ENCODE results near the gene ZBED3. TPM values are rescaled to one million over a fixed set of nuclear protein-coding genes. Genes with fewer than 3 reads are reported as not detected.

Gene ZBED3
- total RNA-seq, 4 donors from 2014 or later: 0.53 to 1.2 (median 0.94) TPM

GRCh38 chr5:77028631-77029375, 58.3 kb downstream of the ZBED3 start:
- H3K9me3 ChIP-seq: no peaks in the 10 kb centered on the region
- intact Hi-C loops (cut with DNase I; ENCODE audit: low total_unique reads): no loop called here
- H3K4me1 ChIP-seq: peaks cover 16 to 21% of the 10 kb centered on the region in 2 donors
- TF ChIP-seq, protein P1, sequence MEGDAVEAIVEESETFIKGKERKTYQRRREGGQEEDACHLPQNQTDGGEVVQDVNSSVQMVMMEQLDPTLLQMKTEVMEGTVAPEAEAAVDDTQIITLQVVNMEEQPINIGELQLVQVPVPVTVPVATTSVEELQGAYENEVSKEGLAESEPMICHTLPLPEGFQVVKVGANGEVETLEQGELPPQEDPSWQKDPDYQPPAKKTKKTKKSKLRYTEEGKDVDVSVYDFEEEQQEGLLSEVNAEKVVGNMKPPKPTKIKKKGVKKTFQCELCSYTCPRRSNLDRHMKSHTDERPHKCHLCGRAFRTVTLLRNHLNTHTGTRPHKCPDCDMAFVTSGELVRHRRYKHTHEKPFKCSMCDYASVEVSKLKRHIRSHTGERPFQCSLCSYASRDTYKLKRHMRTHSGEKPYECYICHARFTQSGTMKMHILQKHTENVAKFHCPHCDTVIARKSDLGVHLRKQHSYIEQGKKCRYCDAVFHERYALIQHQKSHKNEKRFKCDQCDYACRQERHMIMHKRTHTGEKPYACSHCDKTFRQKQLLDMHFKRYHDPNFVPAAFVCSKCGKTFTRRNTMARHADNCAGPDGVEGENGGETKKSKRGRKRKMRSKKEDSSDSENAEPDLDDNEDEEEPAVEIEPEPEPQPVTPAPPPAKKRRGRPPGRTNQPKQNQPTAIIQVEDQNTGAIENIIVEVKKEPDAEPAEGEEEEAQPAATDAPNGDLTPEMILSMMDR (IDR thresholded peaks at IDR 0.05 in 4 of 5, conservative IDR thresholded peaks at IDR 0.05 in 1 of 5): no peak
- TF ChIP-seq POLR2A (IDR thresholded peaks at IDR 0.05): no peak
- H3K27ac ChIP-seq: no peak overlapping the region
- in situ Hi-C loops (cut with MboI; ENCODE audit: low sequenced_read_pairs in 4 of 4): no loop called here
- ATAC-seq (no peak), DNase-seq (no peak)
- H3K27me3 ChIP-seq: no peaks in the 10 kb centered on the region
- no peak overlapping the region for H3K4me3 ChIP-seq
- H3K36me3 ChIP-seq: no peaks in the 10 kb centered on the region

GRCh38 chr5:77024490-77024889, 62.6 kb downstream of the ZBED3 start:
- no peak overlapping the region for H3K4me3 ChIP-seq
- DNase-seq: no peak
- no peaks in the 10 kb centered on the region for H3K36me3 ChIP-seq
- peaks cover 0 to 2% of the 10 kb centered on the region in 2 donors for H3K4me1 ChIP-seq
- H3K27me3 ChIP-seq: peaks cover 0 to 14% (median 9%) of the 10 kb centered on the region in 3 donors
- no peaks in the 10 kb centered on the region for H3K9me3 ChIP-seq
- no peak overlapping the region for H3K27ac ChIP-seq
- in situ Hi-C loops (cut with MboI; ENCODE audit: low sequenced_read_pairs in 4 of 4) (loop anchor here in 1 of 4 donors (25.0 kb wide), 1 partner anchor 412 kb away; the partner anchor contains the start of gene F2RL2), intact Hi-C loops (cut with DNase I; ENCODE audit: low total_unique reads) (no loop called here)
- no peak for ATAC-seq
- no peak for TF ChIP-seq POLR2A (IDR thresholded peaks at IDR 0.05)
- TF ChIP-seq, protein P1 (IDR thresholded peaks at IDR 0.05 in 4 of 5, conservative IDR thresholded peaks at IDR 0.05 in 1 of 5): no peak

DNA sequence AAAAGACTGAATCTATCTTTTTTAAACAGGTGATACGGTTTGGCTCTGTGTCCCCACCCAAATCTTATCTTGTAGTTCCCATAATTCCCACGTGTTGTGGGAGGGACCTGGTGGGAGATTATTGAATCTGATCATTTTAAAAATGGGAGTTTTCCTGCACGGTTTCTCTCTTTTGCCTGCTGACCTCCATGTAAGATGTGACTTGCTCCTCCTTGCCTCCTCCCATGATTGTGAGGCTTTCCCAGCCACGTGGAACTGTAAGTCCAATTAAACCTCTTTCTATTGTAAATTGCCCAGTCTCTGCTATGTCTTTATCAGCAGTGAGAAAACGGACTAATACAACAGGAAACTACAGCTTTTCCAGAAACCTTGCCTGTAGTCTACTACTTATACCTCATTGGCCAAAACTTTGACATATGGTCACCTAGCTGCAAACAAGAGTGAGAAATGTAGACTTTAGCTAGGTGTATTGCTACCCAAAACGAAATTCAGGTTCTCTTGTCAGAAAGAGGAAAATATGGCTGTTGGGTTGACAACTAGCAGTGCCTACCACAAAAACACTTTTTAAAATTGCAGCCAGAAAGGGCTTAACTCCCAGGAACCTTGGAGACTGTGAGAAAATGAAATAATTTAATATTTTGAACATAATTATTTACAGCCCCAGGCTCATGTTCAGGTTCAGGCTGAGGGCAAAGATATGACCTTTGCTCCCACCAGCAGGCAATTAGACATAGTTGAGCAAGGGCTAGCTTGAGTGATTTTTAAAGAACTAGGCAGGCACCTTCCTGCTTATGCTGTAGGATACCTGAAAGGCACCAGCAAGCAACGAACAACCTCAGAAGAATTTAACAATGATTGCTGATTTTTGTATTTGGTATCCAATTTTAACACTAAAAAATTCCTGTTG, 64.3 kb downstream of the ZBED3 start:
- H3K36me3 ChIP-seq: no peaks in the 10 kb centered on the region
- H3K4me3 ChIP-seq: no peak overlapping the region
- intact Hi-C loops (cut with DNase I; ENCODE audit: low total_unique reads) (no loop called here), in situ Hi-C loops (cut with MboI; ENCODE audit: low sequenced_read_pairs in 4 of 4) (loop anchor here in 1 of 4 donors (25.0 kb wide), 1 partner anchor 410 kb away; the partner anchor contains the start of gene F2RL2)
- H3K27me3 ChIP-seq: peaks cover 0 to 14% (median 9%) of the 10 kb centered on the region in 3 donors
- DNase-seq (no peak), ATAC-seq (no peak)
- H3K27ac ChIP-seq: no peak overlapping the region
- TF ChIP-seq POLR2A (IDR thresholded peaks at IDR 0.05): no peak
- TF ChIP-seq, protein P1 (IDR thresholded peaks at IDR 0.05 in 4 of 5, conservative IDR thresholded peaks at IDR 0.05 in 1 of 5): no peak
- H3K4me1 ChIP-seq: no peaks in the 10 kb centered on the region
- no peaks in the 10 kb centered on the region for H3K9me3 ChIP-seq

Other genes starting within 250 kb of the ZBED3 start
- not detected for gene S100Z, start 237.3 kb downstream of the ZBED3 start, total RNA-seq
- gene CRHBP, start 134.2 kb downstream of the ZBED3 start, total RNA-seq: under 1 TPM in 3 of 4 donors, not detected in 1; 0.36 to 0.61 (median 0.38) TPM
- gene AGGF1, start 56.9 kb downstream of the ZBED3 start, total RNA-seq: 10 to 100 TPM; 16.9 to 25.0 (median 19.8) TPM
- 1 to 10 TPM in 1 of 4 donors, under 1 TPM in 2, not detected in 1; 0.16 to 1.3 (median 0.71) TPM for gene PDE8B, start 123.4 kb upstream of the ZBED3 start, total RNA-seq

Measured in gastrocnemius medialis (tissue), 4 donors.